ENCODE results near the gene SQOR.

SQOR gene

GRCh38 chr15:45714590-45715488, 80.0 kb downstream of the SQOR start:
- DNase-seq = peak in 1 of 2 experiments; percentile 11

GRCh38 chr15:45715528-45715927, 80.7 kb downstream of the SQOR start:
- no peak for DNase-seq

DNA sequence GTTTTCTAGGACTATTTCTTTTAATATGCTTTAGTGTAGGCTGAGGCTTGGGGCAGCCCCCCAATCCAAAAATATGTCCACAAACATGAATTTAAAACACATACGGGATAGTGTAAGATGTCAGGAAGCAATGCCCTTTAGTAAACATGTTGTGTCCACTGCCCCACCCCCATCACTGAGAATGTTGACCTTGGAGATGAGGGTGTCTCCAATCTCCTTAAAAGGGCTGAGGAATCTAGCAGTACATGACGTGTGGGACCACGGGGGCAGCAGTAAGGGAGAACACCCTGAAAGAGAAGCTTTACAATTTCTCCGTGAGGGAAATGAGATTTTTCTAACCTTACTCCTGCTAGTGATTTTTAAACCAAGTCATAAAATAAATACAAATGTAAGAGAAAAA, 84.7 kb downstream of the SQOR start:
- no peak for DNase-seq

DNA sequence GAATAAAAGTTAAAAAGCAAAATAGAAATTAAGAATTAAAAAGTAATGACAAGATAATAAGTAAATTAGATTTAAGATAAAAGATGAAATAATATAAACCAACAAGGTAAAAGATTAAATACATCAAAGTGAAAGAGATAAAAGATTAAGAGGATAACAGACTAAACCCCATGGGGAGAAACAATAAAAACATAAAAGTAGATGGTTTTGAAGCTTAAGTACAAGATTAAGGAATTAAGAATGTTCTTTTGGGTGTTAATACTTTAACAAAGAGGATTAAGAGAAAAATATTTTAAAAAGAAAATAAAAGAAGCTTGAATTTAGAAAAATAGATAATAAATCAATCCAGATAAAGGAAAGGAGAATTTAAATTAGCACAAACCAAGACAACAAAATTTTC, 85.4 kb downstream of the SQOR start:
- DNase-seq = no peak

- no peak for DNase-seq
These were observed 93.8 kb downstream of the SQOR start for GRCh38 chr15:45728641-45729040.

DNA sequence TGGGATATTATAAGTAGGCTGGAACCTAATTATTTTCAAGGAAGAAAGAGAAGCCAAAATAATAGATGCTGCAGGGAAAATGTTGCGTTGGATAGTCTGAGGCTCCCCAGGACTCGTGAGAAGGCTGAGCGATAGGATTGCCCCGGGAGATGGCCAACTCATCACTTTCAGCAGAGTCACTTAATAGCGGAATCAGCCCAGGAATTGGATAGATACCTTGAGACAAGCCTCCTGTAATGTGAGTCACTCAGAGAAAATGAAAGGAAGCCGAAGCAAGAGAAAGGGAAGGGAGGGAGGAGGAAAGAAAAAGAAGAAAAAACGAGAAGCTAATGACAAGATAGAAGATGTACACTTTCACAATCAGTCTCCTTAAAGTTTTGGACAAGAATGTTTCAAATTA, 94.3 kb downstream of the SQOR start:
- no peak for DNase-seq

DNA sequence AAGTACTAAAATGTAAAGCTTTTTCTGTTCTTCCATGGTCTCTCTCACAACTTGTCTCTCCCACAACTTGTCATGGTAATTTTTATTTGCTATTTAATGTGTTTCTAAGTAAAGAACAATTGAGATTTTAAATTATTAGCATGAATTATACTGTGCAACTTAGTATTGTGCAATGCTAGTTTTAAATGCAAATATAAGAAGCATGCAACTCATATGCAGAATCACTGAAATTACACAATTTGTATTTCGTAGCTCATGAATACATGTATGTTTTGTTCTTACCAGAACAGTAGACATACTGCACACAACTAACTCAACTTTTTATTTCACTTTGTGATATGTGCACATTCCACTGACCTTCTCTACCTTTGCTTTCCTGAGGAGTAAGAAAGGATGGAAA, 96.5 kb downstream of the SQOR start:
- DNase-seq = no peak

- no peak for DNase-seq
These were observed 97.8 kb downstream of the SQOR start for GRCh38 chr15:45732662-45733061.

GRCh38 chr15:45734260-45734711, 99.5 kb downstream of the SQOR start:
- DNase-seq = no peak

Measured in stimulated activated CD4-positive, alpha-beta T cell treated with anti-CD3 and anti-CD28 coated beads, Interleukin-4, amount 100 ng/mL, for 4 hours (primary cell).